ENCODE data around the gene TSPEAR.

The TSPEAR gene

DNA sequence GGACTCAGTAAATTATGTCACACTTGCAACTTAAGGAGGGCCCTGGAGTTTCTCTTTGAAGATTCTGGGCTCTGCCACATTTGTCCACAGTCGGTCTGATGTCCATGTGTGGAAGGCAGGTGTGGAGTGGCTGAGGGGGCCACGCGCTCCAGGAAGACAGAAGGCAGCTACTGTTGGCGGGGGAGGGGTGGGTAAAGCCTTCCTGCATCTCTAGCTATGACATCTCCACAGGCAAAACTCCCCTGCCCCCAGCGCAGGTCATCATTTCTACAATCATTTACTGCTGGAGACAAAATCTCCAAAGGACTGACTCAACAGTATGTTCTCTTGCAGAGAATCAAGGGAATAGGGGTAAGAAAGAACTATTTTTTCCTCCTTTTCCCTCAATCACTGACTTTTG is 11.4 kb upstream of the TSPEAR start:
- Histone ChIP-seq H3K4me2 (ENCODE audit: low read length) (no peak overlapping the region), H3K9ac (ENCODE audit: low read length) (no peak overlapping the region), H3K27ac (ENCODE audit: low read depth, low read length, poor library complexity, severe bottlenecking) (no peak overlapping the region)

DNA sequence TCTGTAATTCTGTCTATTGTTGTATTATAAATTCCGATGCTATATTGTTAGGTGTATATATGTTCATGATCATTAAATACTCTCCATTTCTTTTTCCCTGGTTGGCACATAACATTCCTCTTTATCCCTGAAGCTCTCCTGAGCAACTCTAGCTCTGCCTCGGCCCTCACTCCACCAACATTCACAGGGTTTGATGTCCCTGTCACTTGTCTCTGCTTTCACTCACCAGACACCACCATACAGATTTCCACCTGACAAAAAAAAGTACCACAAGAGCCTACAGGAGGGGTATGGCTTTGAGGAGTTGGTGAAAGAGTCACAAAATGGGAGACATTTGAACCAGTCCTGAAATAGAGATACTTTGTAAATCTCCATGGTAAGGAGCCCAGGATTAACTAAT is 8.8 kb upstream of the TSPEAR start:
- Histone ChIP-seq H3F3A (ENCODE audit: insufficient read depth, low read length) (no peaks in the 10 kb centered on the region), H3K79me2 (ENCODE audit: insufficient read depth, low read length) (no peaks in the 10 kb centered on the region), H3K27ac (ENCODE audit: low read depth, low read length, poor library complexity, severe bottlenecking) (no peak overlapping the region), H3K4me1 (ENCODE audit: insufficient read depth, low read length, severe bottlenecking) (no peaks in the 10 kb centered on the region), H2AFZ (ENCODE audit: low read length) (no peak overlapping the region), H3K4me2 (ENCODE audit: low read length) (no peak overlapping the region), H3K4me3 (ENCODE audit: low read depth, low read length, poor library complexity, severe bottlenecking) (no peak overlapping the region), H3K27me3 (ENCODE audit: insufficient read depth, low read length) (no peaks in the 10 kb centered on the region), H3K9ac (ENCODE audit: low read length) (no peak overlapping the region), H3K9me3 (ENCODE audit: low read length) (no peaks in the 10 kb centered on the region), H3K36me3 (ENCODE audit: insufficient read depth, low read length) (no peaks in the 10 kb centered on the region), H4K20me1 (ENCODE audit: insufficient read depth, low read length) (no peaks in the 10 kb centered on the region), H3K9me2 (ENCODE audit: low read depth, low read length) (no peaks in the 10 kb centered on the region)
- TF ChIP-seq, protein P1, sequence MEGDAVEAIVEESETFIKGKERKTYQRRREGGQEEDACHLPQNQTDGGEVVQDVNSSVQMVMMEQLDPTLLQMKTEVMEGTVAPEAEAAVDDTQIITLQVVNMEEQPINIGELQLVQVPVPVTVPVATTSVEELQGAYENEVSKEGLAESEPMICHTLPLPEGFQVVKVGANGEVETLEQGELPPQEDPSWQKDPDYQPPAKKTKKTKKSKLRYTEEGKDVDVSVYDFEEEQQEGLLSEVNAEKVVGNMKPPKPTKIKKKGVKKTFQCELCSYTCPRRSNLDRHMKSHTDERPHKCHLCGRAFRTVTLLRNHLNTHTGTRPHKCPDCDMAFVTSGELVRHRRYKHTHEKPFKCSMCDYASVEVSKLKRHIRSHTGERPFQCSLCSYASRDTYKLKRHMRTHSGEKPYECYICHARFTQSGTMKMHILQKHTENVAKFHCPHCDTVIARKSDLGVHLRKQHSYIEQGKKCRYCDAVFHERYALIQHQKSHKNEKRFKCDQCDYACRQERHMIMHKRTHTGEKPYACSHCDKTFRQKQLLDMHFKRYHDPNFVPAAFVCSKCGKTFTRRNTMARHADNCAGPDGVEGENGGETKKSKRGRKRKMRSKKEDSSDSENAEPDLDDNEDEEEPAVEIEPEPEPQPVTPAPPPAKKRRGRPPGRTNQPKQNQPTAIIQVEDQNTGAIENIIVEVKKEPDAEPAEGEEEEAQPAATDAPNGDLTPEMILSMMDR (IDR thresholded peaks at IDR 0.05; ENCODE audit: low read length), result no peak
- no peak for TF ChIP-seq EZH2 (IDR thresholded peaks at IDR 0.05; ENCODE audit: borderline replicate concordance, low read length)

More for the DNA sequence above, 11.4 kb upstream of the TSPEAR start:
- no peak overlapping the region for H3K4me3 ChIP-seq (ENCODE audit: low read depth, low read length, poor library complexity, severe bottlenecking)
- H3K36me3 ChIP-seq (ENCODE audit: insufficient read depth, low read length), result no peaks in the 10 kb centered on the region
- no peaks in the 10 kb centered on the region for H3K9me2 ChIP-seq (ENCODE audit: low read depth, low read length)
- no peaks in the 10 kb centered on the region for H3K79me2 ChIP-seq (ENCODE audit: insufficient read depth, low read length)
- H3F3A ChIP-seq (ENCODE audit: insufficient read depth, low read length), result no peaks in the 10 kb centered on the region
- no peaks in the 10 kb centered on the region for H3K4me1 ChIP-seq (ENCODE audit: insufficient read depth, low read length, severe bottlenecking)
- H3K27me3 ChIP-seq (ENCODE audit: insufficient read depth, low read length), result no peaks in the 10 kb centered on the region
- H3K9me3 ChIP-seq (ENCODE audit: low read length), result no peaks in the 10 kb centered on the region
- H4K20me1 ChIP-seq (ENCODE audit: insufficient read depth, low read length), result no peaks in the 10 kb centered on the region
- H2AFZ ChIP-seq (ENCODE audit: low read length), result no peak overlapping the region
- TF ChIP-seq EZH2 (IDR thresholded peaks at IDR 0.05; ENCODE audit: borderline replicate concordance, low read length), result no peak
- TF ChIP-seq, protein P1 (IDR thresholded peaks at IDR 0.05; ENCODE audit: low read length), result no peak

DNA sequence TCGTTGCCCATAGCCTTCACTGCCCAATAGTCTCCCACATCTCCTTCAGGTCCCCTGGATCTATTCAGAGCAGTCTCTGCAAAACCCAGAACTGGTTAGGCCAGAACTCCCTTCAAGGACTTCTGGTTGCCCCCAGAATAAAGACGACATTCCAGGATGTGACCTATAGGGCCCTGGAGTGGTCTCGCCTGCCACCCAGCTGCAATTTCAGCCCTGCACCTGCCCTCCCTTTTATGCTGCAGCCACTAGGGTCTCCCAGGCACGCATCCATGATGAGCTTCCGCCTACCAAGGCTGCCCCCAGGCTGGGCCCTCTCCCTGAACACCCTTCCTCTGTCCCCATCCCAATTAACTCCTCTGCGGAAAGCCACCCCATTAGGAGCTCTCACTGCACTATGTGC is 7.2 kb upstream of the TSPEAR start:
- Histone ChIP-seq H3K27me3 (ENCODE audit: insufficient read depth, low read length) (no peaks in the 10 kb centered on the region), H3K4me1 (ENCODE audit: insufficient read depth, low read length, severe bottlenecking) (no peaks in the 10 kb centered on the region), H3K27ac (ENCODE audit: low read depth, low read length, poor library complexity, severe bottlenecking) (no peak overlapping the region), H2AFZ (ENCODE audit: low read length) (no peak overlapping the region), H3K4me3 (ENCODE audit: low read depth, low read length, poor library complexity, severe bottlenecking) (no peak overlapping the region), H4K20me1 (ENCODE audit: insufficient read depth, low read length) (no peaks in the 10 kb centered on the region), H3K4me2 (ENCODE audit: low read length) (no peak overlapping the region), H3K9me3 (ENCODE audit: low read length) (no peaks in the 10 kb centered on the region), H3K9me2 (ENCODE audit: low read depth, low read length) (no peaks in the 10 kb centered on the region), H3K9ac (ENCODE audit: low read length) (no peak overlapping the region), H3K79me2 (ENCODE audit: insufficient read depth, low read length) (no peaks in the 10 kb centered on the region), H3F3A (ENCODE audit: insufficient read depth, low read length) (no peaks in the 10 kb centered on the region), H3K36me3 (ENCODE audit: insufficient read depth, low read length) (no peaks in the 10 kb centered on the region)
- TF ChIP-seq, protein P1 (IDR thresholded peaks at IDR 0.05; ENCODE audit: low read length), result no peak
- no peak for TF ChIP-seq EZH2 (IDR thresholded peaks at IDR 0.05; ENCODE audit: borderline replicate concordance, low read length)
